ENCODE results near the gene COPZ2. TPM values are rescaled to one million over a fixed set of nuclear protein-coding genes. Genes with fewer than 3 reads are reported as not detected.
"Not testable (repeated sequence)": the region's sequence is repeated elsewhere in the genome, so short reads cannot be mapped to it uniquely, and the experiment has no call there.

The COPZ2 gene
- polyA plus RNA-seq (2013, experiment 1 of 4): 1.5 TPM
- polyA plus RNA-seq (2013, experiment 2 of 4): 0.69 TPM
- 0.96 TPM for polyA plus RNA-seq (2013, experiment 3 of 4)
- 2.1 TPM for polyA plus RNA-seq (2013, experiment 4 of 4)

- H3K4me1 ChIP-seq (ENCODE audit: control insufficient read depth, insufficient read depth, low read length): no peaks in the 10 kb centered on the region
- peak within 1 kb of the TSS; percentile 46 for H3K4me3 ChIP-seq (ENCODE audit: insufficient read depth, low read depth, low read length)
- no peaks in the 10 kb centered on the region for H3K36me3 ChIP-seq (ENCODE audit: control insufficient read depth, insufficient read depth, low read length)
- 8 to 9% methylated on average over 73 of the region's 73 CpGs for WGBS, 2 experiments
- H3K9me3 ChIP-seq (ENCODE audit: control insufficient read depth, low read length): peaks cover 2% of the 10 kb centered on the region
- H3K27ac ChIP-seq (ENCODE audit: insufficient read depth, low read depth, low read length, poor library complexity, severe bottlenecking): no peak within 1 kb of the TSS
- H3K27me3 ChIP-seq (ENCODE audit: control insufficient read depth, insufficient read depth, low read length, poor library complexity, severe bottlenecking): peaks cover 36% of the 10 kb centered on the region
These were observed at the start of gene COPZ2 for GRCh38 chr17:48037036-48037837. Gene COPZ2, minus strand, starts transcription at chr17:48037797. Its CDS starts 20 bp downstream, at chr17:48037777.

GRCh38 chr17:48084932-48085331 lies 47.3 kb upstream of the COPZ2 start:
- Histone ChIP-seq H3K4me1 (ENCODE audit: control insufficient read depth, insufficient read depth, low read length) (no peaks in the 10 kb centered on the region), H3K9me3 (ENCODE audit: control insufficient read depth, low read length) (no peaks in the 10 kb centered on the region), H3K27me3 (ENCODE audit: control insufficient read depth, insufficient read depth, low read length, poor library complexity, severe bottlenecking) (no peaks in the 10 kb centered on the region), H3K4me3 (ENCODE audit: insufficient read depth, low read depth, low read length) (no peak overlapping the region), H3K36me3 (ENCODE audit: control insufficient read depth, insufficient read depth, low read length) (no peaks in the 10 kb centered on the region), H3K27ac (ENCODE audit: insufficient read depth, low read depth, low read length, poor library complexity, severe bottlenecking) (no peak overlapping the region)
- WGBS, 2 experiments: 95 to 100% methylated on average over 2 of the region's 2 CpGs

- Histone ChIP-seq H3K27me3 (ENCODE audit: control insufficient read depth, insufficient read depth, low read length, poor library complexity, severe bottlenecking) (no peaks in the 10 kb centered on the region), H3K36me3 (ENCODE audit: control insufficient read depth, insufficient read depth, low read length) (no peaks in the 10 kb centered on the region)
- 87 to 89% methylated on average over 5 of the region's 5 CpGs for WGBS, 2 experiments
These were observed 44.3 kb upstream of the COPZ2 start for GRCh38 chr17:48081858-48082257.

GRCh38 chr17:48077152-48077551 lies 39.6 kb upstream of the COPZ2 start:
- not testable (repeated sequence) for H3K4me3 ChIP-seq (ENCODE audit: insufficient read depth, low read depth, low read length); H3K27ac ChIP-seq (ENCODE audit: insufficient read depth, low read depth, low read length, poor library complexity, severe bottlenecking); H3K4me1 ChIP-seq (ENCODE audit: control insufficient read depth, insufficient read depth, low read length); H3K9me3 ChIP-seq (ENCODE audit: control insufficient read depth, low read length); H3K27me3 ChIP-seq (ENCODE audit: control insufficient read depth, insufficient read depth, low read length, poor library complexity, severe bottlenecking)
- H3K36me3 ChIP-seq (ENCODE audit: control insufficient read depth, insufficient read depth, low read length): peaks cover 17% of the 10 kb centered on the region
- 92 to 96% methylated on average over 10 of the region's 10 CpGs for WGBS, 2 experiments

More at GRCh38 chr17:48081858-48082257, 44.3 kb upstream of the COPZ2 start:
- Histone ChIP-seq H3K27ac (ENCODE audit: insufficient read depth, low read depth, low read length, poor library complexity, severe bottlenecking) (no peak overlapping the region), H3K9me3 (ENCODE audit: control insufficient read depth, low read length) (no peaks in the 10 kb centered on the region), H3K4me3 (ENCODE audit: insufficient read depth, low read depth, low read length) (no peak overlapping the region), H3K4me1 (ENCODE audit: control insufficient read depth, insufficient read depth, low read length) (no peaks in the 10 kb centered on the region)

- peak overlapping the region; percentile 33 for H3K27ac ChIP-seq (ENCODE audit: insufficient read depth, low read depth, low read length, poor library complexity, severe bottlenecking)
These were observed 36.9 kb upstream of the COPZ2 start for GRCh38 chr17:48074322-48075081.

GRCh38 chr17:48073566-48074094 lies 36.0 kb upstream of the COPZ2 start:
- H3K4me3 ChIP-seq (ENCODE audit: insufficient read depth, low read depth, low read length); H3K27me3 ChIP-seq (ENCODE audit: control insufficient read depth, insufficient read depth, low read length, poor library complexity, severe bottlenecking); H3K4me1 ChIP-seq (ENCODE audit: control insufficient read depth, insufficient read depth, low read length); H3K27ac ChIP-seq (ENCODE audit: insufficient read depth, low read depth, low read length, poor library complexity, severe bottlenecking); H3K9me3 ChIP-seq (ENCODE audit: control insufficient read depth, low read length): not testable (repeated sequence)
- peaks cover 39% of the 10 kb centered on the region for H3K36me3 ChIP-seq (ENCODE audit: control insufficient read depth, insufficient read depth, low read length)
- WGBS, 2 experiments: 94 to 96% methylated on average over 5 of the region's 5 CpGs

More at GRCh38 chr17:48074322-48075081, 36.9 kb upstream of the COPZ2 start:
- 96% methylated on average over 7 of the region's 7 CpGs for WGBS, 2 experiments
- no peaks in the 10 kb centered on the region for H3K27me3 ChIP-seq (ENCODE audit: control insufficient read depth, insufficient read depth, low read length, poor library complexity, severe bottlenecking)
- H3K9me3 ChIP-seq (ENCODE audit: control insufficient read depth, low read length): no peaks in the 10 kb centered on the region
- no peaks in the 10 kb centered on the region for H3K4me1 ChIP-seq (ENCODE audit: control insufficient read depth, insufficient read depth, low read length)
- H3K4me3 ChIP-seq (ENCODE audit: insufficient read depth, low read depth, low read length): no peak overlapping the region
- peaks cover 32% of the 10 kb centered on the region for H3K36me3 ChIP-seq (ENCODE audit: control insufficient read depth, insufficient read depth, low read length)

GRCh38 chr17:48072811-48073210 lies 35.2 kb upstream of the COPZ2 start:
- peaks cover 39% of the 10 kb centered on the region for H3K36me3 ChIP-seq (ENCODE audit: control insufficient read depth, insufficient read depth, low read length)
- 92 to 94% methylated on average over 9 of the region's 9 CpGs for WGBS, 2 experiments

GRCh38 chr17:48071654-48072053 lies 34.1 kb upstream of the COPZ2 start:
- WGBS, 2 experiments: 91 to 93% methylated on average over 2 of the region's 2 CpGs
- Histone ChIP-seq H3K4me3 (ENCODE audit: insufficient read depth, low read depth, low read length) (no peak overlapping the region), H3K27ac (ENCODE audit: insufficient read depth, low read depth, low read length, poor library complexity, severe bottlenecking) (no peak overlapping the region), H3K36me3 (ENCODE audit: control insufficient read depth, insufficient read depth, low read length) (peaks cover 39% of the 10 kb centered on the region), H3K9me3 (ENCODE audit: control insufficient read depth, low read length) (no peaks in the 10 kb centered on the region), H3K27me3 (ENCODE audit: control insufficient read depth, insufficient read depth, low read length, poor library complexity, severe bottlenecking) (no peaks in the 10 kb centered on the region), H3K4me1 (ENCODE audit: control insufficient read depth, insufficient read depth, low read length) (no peaks in the 10 kb centered on the region)

More at GRCh38 chr17:48072811-48073210, 35.2 kb upstream of the COPZ2 start:
- H3K4me1 ChIP-seq (ENCODE audit: control insufficient read depth, insufficient read depth, low read length); H3K27me3 ChIP-seq (ENCODE audit: control insufficient read depth, insufficient read depth, low read length, poor library complexity, severe bottlenecking); H3K9me3 ChIP-seq (ENCODE audit: control insufficient read depth, low read length); H3K27ac ChIP-seq (ENCODE audit: insufficient read depth, low read depth, low read length, poor library complexity, severe bottlenecking); H3K4me3 ChIP-seq (ENCODE audit: insufficient read depth, low read depth, low read length): not testable (repeated sequence)

GRCh38 chr17:48070195-48070594 lies 32.6 kb upstream of the COPZ2 start:
- no peaks in the 10 kb centered on the region for H3K4me1 ChIP-seq (ENCODE audit: control insufficient read depth, insufficient read depth, low read length)
- H3K4me3 ChIP-seq (ENCODE audit: insufficient read depth, low read depth, low read length): no peak overlapping the region
- peaks cover 40% of the 10 kb centered on the region for H3K36me3 ChIP-seq (ENCODE audit: control insufficient read depth, insufficient read depth, low read length)
- H3K9me3 ChIP-seq (ENCODE audit: control insufficient read depth, low read length): no peaks in the 10 kb centered on the region
- H3K27me3 ChIP-seq (ENCODE audit: control insufficient read depth, insufficient read depth, low read length, poor library complexity, severe bottlenecking): no peaks in the 10 kb centered on the region
- WGBS, 2 experiments: 90 to 94% methylated on average over 2 of the region's 2 CpGs
- no peak overlapping the region for H3K27ac ChIP-seq (ENCODE audit: insufficient read depth, low read depth, low read length, poor library complexity, severe bottlenecking)

- Histone ChIP-seq H3K4me3 (ENCODE audit: insufficient read depth, low read depth, low read length) (no peak overlapping the region), H3K27ac (ENCODE audit: insufficient read depth, low read depth, low read length, poor library complexity, severe bottlenecking) (no peak overlapping the region), H3K27me3 (ENCODE audit: control insufficient read depth, insufficient read depth, low read length, poor library complexity, severe bottlenecking) (no peaks in the 10 kb centered on the region), H3K36me3 (ENCODE audit: control insufficient read depth, insufficient read depth, low read length) (peaks cover 38% of the 10 kb centered on the region), H3K4me1 (ENCODE audit: control insufficient read depth, insufficient read depth, low read length) (no peaks in the 10 kb centered on the region), H3K9me3 (ENCODE audit: control insufficient read depth, low read length) (no peaks in the 10 kb centered on the region)
- WGBS, 2 experiments: 82 to 88% methylated on average over 3 of the region's 3 CpGs
These were observed 30.9 kb upstream of the COPZ2 start for GRCh38 chr17:48068491-48068961.

Data from ectodermal cell (in vitro differentiated cells).